K562 (cell line): ENCODE results near the gene LGALS7B.
A peak's percentile ranks its signal among the peaks of the same experiment; 100 is the strongest.

Source experiments
- BRCA1 ChIP-seq, 2 experiments: fragments of 450-650 bp in 1 of 2; sonication (generic) in 1 of 2; formaldehyde crosslinking in 1 of 2; IDR thresholded peaks; 2 replicates each; pipeline versions ENCODE4 v1.5.0 to v1.6.1; 2017 to 2020; ENCODE audit warnings: mild to moderate bottlenecking in 1 of 2, missing genetic modification reagents in 1 of 2
- KDM1A ChIP-seq, 2 experiments: fragments of 450-650 bp; IDR thresholded peaks; 2 replicates each; pipeline ENCODE4 v1.6.1; 2016; ENCODE audit warnings: mild to moderate bottlenecking in 2 of 2
- SPI1 ChIP-seq: IDR thresholded peaks from 2 replicates; pipeline ENCODE4 v1.6.1; 2011; ENCODE audit warnings: low read depth, low read length, control low read depth, borderline replicate concordance
- TBL1XR1 ChIP-seq, 2 experiments: IDR thresholded peaks; 2 replicates each; pipeline ENCODE4 v1.6.1; 2012; ENCODE audit warnings: improper control_type of control experiment in 2 of 2, low read length in 2 of 2, mild to moderate bottlenecking in 1 of 2
- TF ChIP-seq, protein P1 (sequence below): fragments of 450-650 bp; IDR thresholded peaks from 2 replicates; pipeline ENCODE4 v1.6.1; 2016; ENCODE audit warnings: mild to moderate bottlenecking

DNA sequence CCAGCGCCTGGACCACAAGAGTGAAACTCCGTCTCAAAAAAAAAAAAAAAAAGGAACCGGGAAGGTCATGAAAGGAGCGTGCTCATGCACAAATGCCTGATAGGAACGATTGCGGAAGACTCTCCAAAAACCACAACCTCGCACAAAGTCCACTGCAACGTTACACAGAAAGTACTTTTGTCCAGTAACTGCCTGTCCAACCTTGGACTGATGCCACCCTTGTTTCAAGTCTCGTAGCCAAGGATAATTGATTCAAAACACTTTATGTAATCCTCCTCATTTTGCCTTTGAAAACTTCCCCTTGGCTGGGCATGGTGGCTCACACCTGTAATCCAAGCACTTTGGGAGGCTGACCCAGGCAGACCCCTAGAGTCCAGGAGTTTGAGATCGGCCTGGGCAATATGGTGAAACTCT is 29.4 kb upstream of the LGALS7B start:
- TF ChIP-seq, protein P1, sequence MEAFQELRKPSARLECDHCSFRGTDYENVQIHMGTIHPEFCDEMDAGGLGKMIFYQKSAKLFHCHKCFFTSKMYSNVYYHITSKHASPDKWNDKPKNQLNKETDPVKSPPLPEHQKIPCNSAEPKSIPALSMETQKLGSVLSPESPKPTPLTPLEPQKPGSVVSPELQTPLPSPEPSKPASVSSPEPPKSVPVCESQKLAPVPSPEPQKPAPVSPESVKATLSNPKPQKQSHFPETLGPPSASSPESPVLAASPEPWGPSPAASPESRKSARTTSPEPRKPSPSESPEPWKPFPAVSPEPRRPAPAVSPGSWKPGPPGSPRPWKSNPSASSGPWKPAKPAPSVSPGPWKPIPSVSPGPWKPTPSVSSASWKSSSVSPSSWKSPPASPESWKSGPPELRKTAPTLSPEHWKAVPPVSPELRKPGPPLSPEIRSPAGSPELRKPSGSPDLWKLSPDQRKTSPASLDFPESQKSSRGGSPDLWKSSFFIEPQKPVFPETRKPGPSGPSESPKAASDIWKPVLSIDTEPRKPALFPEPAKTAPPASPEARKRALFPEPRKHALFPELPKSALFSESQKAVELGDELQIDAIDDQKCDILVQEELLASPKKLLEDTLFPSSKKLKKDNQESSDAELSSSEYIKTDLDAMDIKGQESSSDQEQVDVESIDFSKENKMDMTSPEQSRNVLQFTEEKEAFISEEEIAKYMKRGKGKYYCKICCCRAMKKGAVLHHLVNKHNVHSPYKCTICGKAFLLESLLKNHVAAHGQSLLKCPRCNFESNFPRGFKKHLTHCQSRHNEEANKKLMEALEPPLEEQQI, result no peak
- TF ChIP-seq BRCA1 (IDR thresholded peaks at IDR 0.05), result no peak
- TF ChIP-seq BRCA1 (CRISPR knock-in tag; IDR thresholded peaks at IDR 0.05), result no peak
- TF ChIP-seq TBL1XR1 (IDR thresholded peaks at IDR 0.05; ENCODE audit: low read length in 2 of 2), result no peak
- TF ChIP-seq SPI1, result peak; percentile 18; the same call in 1 of the 2 replicates
- TF ChIP-seq KDM1A (IDR thresholded peaks at IDR 0.05), result no peak
